DOHH2 (cell line): ENCODE measurements around the gene FBXL17.

Experiments
- H3F3A ChIP-seq: fragments of 200-600 bp; sonication (generic), shearing (Covaris generic); 2 replicates; pipeline ENCODE4 v1.6.0; 2016; ENCODE audit warnings: antibody characterized with exemption, mild to moderate bottlenecking; ENCODE audit not compliant: control insufficient read depth, insufficient read depth
- H3K27ac ChIP-seq: fragments of 200-600 bp; sonication (generic); 2 replicates; pipeline ENCODE4 v1.5.1; 2014; ENCODE audit warnings: low read depth, mild to moderate bottlenecking, low read length, moderate library complexity
- H3K27me3 ChIP-seq: fragments of 200-600 bp; sonication (generic); 2 replicates; pipeline ENCODE4 v1.6.1; 2014; ENCODE audit warnings: mild to moderate bottlenecking, low read length, mixed read lengths; ENCODE audit not compliant: control insufficient read depth
- H3K36me3 ChIP-seq: fragments of 200-600 bp; sonication (generic); 2 replicates; pipeline ENCODE4 v1.6.1; 2014; ENCODE audit warnings: mild to moderate bottlenecking, low read length, moderate library complexity, mixed read lengths; ENCODE audit not compliant: control insufficient read depth
- H3K4me1 ChIP-seq: fragments of 200-600 bp; sonication (generic); 2 replicates; pipeline ENCODE4 v1.6.1; 2014; ENCODE audit warnings: mild to moderate bottlenecking, low read length, mixed read lengths; ENCODE audit not compliant: control insufficient read depth
- H3K4me2 ChIP-seq: fragments of 200-600 bp; sonication (generic); 2 replicates; pipeline ENCODE4 v1.6.0; 2014; ENCODE audit warnings: mild to moderate bottlenecking, low read length, moderate library complexity
- H3K4me3 ChIP-seq: fragments of 200-600 bp; sonication (generic); 2 replicates; pipeline ENCODE4 v1.5.1; 2014; ENCODE audit warnings: mild to moderate bottlenecking, low read length, mixed read lengths
- H3K79me2 ChIP-seq: fragments of 200-600 bp; sonication (generic); 2 replicates; pipeline ENCODE4 v1.6.1; 2014; ENCODE audit warnings: mild to moderate bottlenecking, low read length, mixed read lengths; ENCODE audit not compliant: control insufficient read depth
- H3K9me2 ChIP-seq: fragments of 200-600 bp; sonication (generic); replicated peaks from 2 replicates; pipeline ENCODE4 v1.6.1; 2014; ENCODE audit warnings: mild to moderate bottlenecking, low read length, mixed read lengths; ENCODE audit not compliant: control insufficient read depth
- H3K9me3 ChIP-seq: fragments of 200-600 bp; sonication (generic); 2 replicates; pipeline ENCODE4 v1.6.1; 2014; ENCODE audit warnings: antibody characterized with exemption, low read length, mixed read lengths; ENCODE audit not compliant: control insufficient read depth, insufficient read depth
- H4K20me1 ChIP-seq: fragments of 200-600 bp; sonication (generic); 2 replicates; pipeline ENCODE4 v1.6.0; 2014; ENCODE audit warnings: low read depth, mild to moderate bottlenecking, antibody characterized with exemption, low read length, moderate library complexity; ENCODE audit not compliant: control insufficient read depth, insufficient read depth
- CTCF ChIP-seq: fragments of 200-600 bp; sonication (generic); IDR thresholded peaks from one replicate; pipeline ENCODE4 v1.5.1; 2014; ENCODE audit warnings: antibody characterized with exemption, mild to moderate bottlenecking, low read depth, low read length; ENCODE audit not compliant: poor library complexity, severe bottlenecking
- EZH2phosphoT487 ChIP-seq: fragments of 200-600 bp; sonication (generic); IDR thresholded peaks from 2 replicates; pipeline ENCODE4 v1.6.1; 2017; ENCODE audit warnings: borderline replicate concordance, mild to moderate bottlenecking, antibody characterized with exemption, low read length, moderate library complexity, mixed read lengths

Gene FBXL17

GRCh38 chr5:108090946-108091345 is 291.0 kb downstream of the FBXL17 start:
- Histone ChIP-seq H3K36me3 (no peaks in the 10 kb centered on the region), H3K9me3 (no peaks in the 10 kb centered on the region), H3K79me2 (no peaks in the 10 kb centered on the region), H3K4me1 (no peaks in the 10 kb centered on the region), H3K27me3 (no peaks in the 10 kb centered on the region), H3F3A (no peaks in the 10 kb centered on the region), H3K4me2 (no peak overlapping the region), H3K4me3 (no peak overlapping the region), H3K27ac (no peak overlapping the region), H3K9me2 (no peaks in the 10 kb centered on the region), H4K20me1 (no peaks in the 10 kb centered on the region)
- TF ChIP-seq EZH2phosphoT487 (no peak), CTCF (no peak)

- no peaks in the 10 kb centered on the region for H4K20me1 ChIP-seq
- TF ChIP-seq EZH2phosphoT487 (no peak), CTCF (no peak)
- H3K9me3 ChIP-seq, result no peaks in the 10 kb centered on the region
- no peak overlapping the region for H3K4me2 ChIP-seq
- H3K79me2 ChIP-seq, result no peaks in the 10 kb centered on the region
- no peaks in the 10 kb centered on the region for H3K36me3 ChIP-seq
- H3K27me3 ChIP-seq, result no peaks in the 10 kb centered on the region
- H3K4me1 ChIP-seq, result no peaks in the 10 kb centered on the region
- H3K27ac ChIP-seq, result no peak overlapping the region
- no peaks in the 10 kb centered on the region for H3K9me2 ChIP-seq
- H3K4me3 ChIP-seq, result no peak overlapping the region
- no peaks in the 10 kb centered on the region for H3F3A ChIP-seq
These were observed 297.8 kb downstream of the FBXL17 start for GRCh38 chr5:108084105-108084504.

GRCh38 chr5:108083232-108083631 is 298.7 kb downstream of the FBXL17 start:
- Histone ChIP-seq H3F3A (no peaks in the 10 kb centered on the region), H3K36me3 (no peaks in the 10 kb centered on the region), H4K20me1 (no peaks in the 10 kb centered on the region), H3K9me2 (no peaks in the 10 kb centered on the region), H3K9me3 (no peaks in the 10 kb centered on the region), H3K27me3 (no peaks in the 10 kb centered on the region), H3K27ac (no peak overlapping the region), H3K79me2 (no peaks in the 10 kb centered on the region), H3K4me1 (no peaks in the 10 kb centered on the region), H3K4me2 (no peak overlapping the region), H3K4me3 (no peak overlapping the region)
- TF ChIP-seq EZH2phosphoT487 (no peak), CTCF (no peak)

GRCh38 chr5:108081707-108082106 is 300.2 kb downstream of the FBXL17 start:
- H3K4me2 ChIP-seq, result no peak overlapping the region
- TF ChIP-seq CTCF (no peak), EZH2phosphoT487 (no peak)
- no peaks in the 10 kb centered on the region for H4K20me1 ChIP-seq
- H3K27ac ChIP-seq, result no peak overlapping the region
- H3K79me2 ChIP-seq, result no peaks in the 10 kb centered on the region
- no peaks in the 10 kb centered on the region for H3K9me3 ChIP-seq
- H3K4me3 ChIP-seq, result no peak overlapping the region
- H3K27me3 ChIP-seq, result no peaks in the 10 kb centered on the region
- no peaks in the 10 kb centered on the region for H3K9me2 ChIP-seq
- H3F3A ChIP-seq, result no peaks in the 10 kb centered on the region
- no peaks in the 10 kb centered on the region for H3K36me3 ChIP-seq
- H3K4me1 ChIP-seq, result no peaks in the 10 kb centered on the region
